Activated T-cell treated with anti-CD3 and anti-CD28 coated beads for 4 hours (primary cell): ENCODE measurements around the gene CHRD.
A peak's percentile ranks its signal among the peaks of the same experiment; 100 is the strongest.

Experiments
- DNase-seq: peaks from one replicate; pipeline ENCODE4 v3.0.0-alpha.2; 2020

CHRD gene

DNA sequence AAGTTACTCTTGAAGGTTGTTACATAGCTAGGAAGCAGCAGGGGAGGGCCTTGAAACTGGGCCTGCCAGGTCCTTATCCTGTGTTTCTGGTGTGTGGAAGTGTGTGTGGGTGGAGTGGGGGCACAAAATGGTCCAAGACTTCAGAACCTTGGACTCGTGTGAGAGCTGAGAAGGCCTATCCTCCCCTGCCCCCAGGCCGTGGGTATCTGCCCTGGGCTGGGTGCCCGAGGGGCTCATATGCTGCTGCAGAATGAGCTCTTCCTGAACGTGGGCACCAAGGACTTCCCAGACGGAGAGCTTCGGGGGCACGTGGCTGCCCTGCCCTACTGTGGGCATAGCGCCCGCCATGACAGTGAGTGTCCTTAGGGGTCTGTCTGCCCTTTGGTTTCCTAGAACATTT, 4.5 kb downstream of the CHRD start:
- no peak for DNase-seq

DNA sequence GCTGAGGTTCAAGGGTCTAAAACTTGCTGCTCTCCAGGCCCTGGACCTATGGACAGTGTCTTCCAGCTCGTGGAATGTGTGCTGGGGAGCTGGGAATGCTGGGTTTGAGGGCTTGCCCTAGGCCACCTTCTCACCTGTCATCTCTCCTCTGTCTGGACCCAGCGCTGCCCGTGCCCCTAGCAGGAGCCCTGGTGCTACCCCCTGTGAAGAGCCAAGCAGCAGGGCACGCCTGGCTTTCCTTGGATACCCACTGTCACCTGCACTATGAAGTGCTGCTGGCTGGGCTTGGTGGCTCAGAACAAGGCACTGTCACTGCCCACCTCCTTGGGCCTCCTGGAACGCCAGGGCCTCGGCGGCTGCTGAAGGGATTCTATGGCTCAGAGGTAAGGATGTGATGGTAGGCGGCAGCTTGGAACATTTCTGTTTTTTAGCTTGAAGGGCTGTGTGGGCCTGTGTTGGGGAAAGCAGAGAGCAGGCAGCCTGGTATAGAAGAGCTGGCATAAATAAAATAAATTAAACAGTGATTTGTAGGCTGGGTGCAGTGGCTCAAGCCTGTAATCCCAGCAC, 5.1 kb downstream of the CHRD start:
- no peak for DNase-seq

- DNase-seq: no peak
These were observed 6.4 kb downstream of the CHRD start for GRCh38 chr3:184386047-184386806.

- DNase-seq: no peak
These were observed 7.4 kb downstream of the CHRD start for GRCh38 chr3:184387174-184387714.

DNA sequence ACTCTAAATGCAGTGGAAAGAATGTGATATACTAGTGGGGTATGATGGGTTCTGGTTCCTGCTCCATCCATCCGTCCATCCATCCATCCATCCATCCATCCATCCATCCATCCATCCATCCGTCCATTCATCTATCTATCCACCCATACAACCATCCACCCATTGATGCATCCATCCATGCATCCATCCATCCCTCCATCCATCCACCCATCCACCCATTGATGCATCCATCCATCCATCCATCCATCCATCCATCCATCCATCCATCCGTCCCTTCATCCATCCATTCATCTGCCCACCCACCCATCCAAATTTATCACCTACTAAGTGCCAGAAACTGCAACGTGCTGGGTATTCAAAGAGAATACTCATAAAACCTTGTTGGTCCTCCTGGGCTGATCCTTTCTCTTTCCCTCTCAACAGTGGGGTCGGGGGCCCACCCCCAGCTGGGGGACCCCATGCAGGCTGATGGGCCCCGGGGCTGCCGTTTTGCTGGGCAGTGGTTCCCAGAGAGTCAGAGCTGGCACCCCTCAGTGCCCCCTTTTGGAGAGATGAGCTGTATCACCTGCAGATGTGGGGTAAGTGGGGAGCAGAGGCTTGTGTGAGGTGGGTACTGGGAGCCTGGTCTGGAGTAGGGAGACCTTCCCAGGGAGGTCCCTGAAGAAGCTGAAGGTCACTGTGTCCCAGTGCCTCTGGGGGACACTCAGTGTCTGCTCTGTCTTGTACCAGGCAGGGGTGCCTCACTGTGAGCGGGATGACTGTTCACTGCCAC, 8.5 kb downstream of the CHRD start:
- DNase-seq: no peak

- DNase-seq: no peak
These were observed 9.0 kb downstream of the CHRD start for GRCh38 chr3:184388936-184389230.

- DNase-seq: no peak
These were observed 9.5 kb downstream of the CHRD start for GRCh38 chr3:184389384-184389783.

GRCh38 chr3:184389935-184390528, 10.2 kb downstream of the CHRD start:
- DNase-seq: no peak

GRCh38 chr3:184391266-184391665, 11.4 kb downstream of the CHRD start:
- DNase-seq: no peak

- no peak for DNase-seq
These were observed 15.4 kb downstream of the CHRD start for GRCh38 chr3:184395320-184395660.

- no peak for DNase-seq
These were observed 19.6 kb downstream of the CHRD start for GRCh38 chr3:184399410-184399809.

- no peak for DNase-seq
These were observed 25.5 kb downstream of the CHRD start for GRCh38 chr3:184405075-184406030.

DNA sequence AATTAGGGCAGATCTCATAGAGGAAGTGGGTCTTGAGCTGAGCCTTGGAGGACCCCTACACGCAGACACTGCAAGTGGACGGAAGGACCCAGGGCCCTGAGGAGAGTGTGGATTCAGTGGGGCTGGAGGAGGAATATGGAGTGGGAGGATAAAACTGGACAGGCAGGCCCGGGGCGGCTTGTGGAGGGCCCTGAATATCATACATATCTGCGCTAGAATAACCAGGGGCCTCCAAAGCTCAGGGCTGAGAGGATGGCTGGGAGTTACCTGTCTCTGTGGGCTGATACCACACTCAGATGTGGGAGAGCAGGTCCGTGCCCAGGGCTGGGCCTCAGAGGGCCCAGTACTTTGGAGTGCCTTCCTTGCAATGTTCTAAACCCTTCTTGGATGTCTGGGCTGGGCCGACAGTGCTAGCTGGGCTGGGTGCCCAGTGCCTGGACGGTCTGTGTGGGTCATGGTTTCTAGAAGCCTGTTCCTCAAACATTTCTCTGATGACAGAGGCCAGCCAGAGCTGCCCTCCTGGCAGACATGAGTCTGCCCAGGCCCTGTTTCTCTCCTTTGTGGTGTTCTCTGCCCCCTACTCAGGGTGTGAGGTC, 29.6 kb downstream of the CHRD start:
- no peak for DNase-seq

DNA sequence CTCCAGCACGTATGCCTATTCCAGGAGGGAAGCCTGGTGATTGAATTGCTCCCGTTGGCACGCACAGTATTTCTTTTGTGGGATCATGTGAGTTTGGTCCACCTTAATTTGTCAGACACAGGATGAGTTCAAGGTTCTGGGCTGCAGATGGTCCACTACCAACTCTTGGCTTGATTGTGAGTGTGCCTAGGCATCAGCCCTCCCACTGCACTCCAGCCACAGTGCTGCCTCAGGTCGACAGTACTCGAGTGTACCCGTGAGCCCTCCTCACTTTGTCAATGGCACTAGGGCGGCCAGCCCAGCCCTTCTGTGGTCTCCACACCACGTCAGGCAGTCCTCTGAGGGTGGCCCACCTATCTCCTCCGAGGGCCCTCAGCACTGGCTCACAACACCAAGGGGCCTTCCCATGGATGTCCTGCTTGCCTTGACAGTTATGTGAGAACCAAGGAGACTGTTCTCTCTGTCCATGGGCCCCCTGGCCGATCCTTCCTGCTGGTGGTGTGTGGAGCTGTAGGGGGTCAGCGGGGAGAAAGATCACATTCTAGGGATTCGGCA, 30.2 kb downstream of the CHRD start:
- DNase-seq: no peak

DNA sequence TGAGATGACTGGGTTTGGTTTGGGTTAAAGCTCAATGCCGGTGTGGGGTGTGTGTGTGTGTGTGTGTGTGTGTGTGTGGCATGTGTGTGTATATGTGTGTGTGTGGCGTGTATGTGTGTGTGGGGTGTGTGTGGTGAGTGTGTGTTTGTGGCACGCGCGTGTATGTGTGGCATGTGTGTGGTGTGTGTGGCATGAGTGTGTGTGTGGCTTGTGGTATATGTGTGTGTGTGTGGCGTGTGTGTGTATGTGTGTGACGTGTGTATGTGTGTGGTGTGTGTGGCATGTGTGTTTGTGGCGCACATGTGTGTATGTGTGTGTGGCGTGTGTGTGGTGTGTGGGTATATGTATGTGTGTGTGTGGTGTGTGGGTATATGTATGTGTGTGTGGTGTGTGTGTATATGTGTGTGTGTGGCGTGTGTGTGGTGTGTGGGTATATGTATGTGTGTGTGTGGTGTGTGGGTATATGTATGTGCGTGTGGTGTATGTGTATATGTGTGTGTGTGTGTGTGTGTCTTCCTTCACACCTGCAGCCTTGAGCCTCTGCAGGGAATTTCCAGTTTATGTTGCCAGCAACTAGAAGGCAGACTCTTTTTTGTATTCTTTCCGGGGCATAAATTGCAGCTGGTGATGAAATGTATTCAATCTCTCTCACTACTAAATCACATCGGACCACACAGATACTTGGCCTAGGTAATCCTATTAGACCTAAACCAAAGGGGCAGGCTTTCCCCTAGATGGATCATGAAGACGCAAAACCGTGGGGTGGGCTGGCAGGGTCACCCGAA, 34.8 kb downstream of the CHRD start:
- DNase-seq: no peak

- DNase-seq: no peak
These were observed 35.3 kb downstream of the CHRD start for GRCh38 chr3:184415203-184415490.

DNA sequence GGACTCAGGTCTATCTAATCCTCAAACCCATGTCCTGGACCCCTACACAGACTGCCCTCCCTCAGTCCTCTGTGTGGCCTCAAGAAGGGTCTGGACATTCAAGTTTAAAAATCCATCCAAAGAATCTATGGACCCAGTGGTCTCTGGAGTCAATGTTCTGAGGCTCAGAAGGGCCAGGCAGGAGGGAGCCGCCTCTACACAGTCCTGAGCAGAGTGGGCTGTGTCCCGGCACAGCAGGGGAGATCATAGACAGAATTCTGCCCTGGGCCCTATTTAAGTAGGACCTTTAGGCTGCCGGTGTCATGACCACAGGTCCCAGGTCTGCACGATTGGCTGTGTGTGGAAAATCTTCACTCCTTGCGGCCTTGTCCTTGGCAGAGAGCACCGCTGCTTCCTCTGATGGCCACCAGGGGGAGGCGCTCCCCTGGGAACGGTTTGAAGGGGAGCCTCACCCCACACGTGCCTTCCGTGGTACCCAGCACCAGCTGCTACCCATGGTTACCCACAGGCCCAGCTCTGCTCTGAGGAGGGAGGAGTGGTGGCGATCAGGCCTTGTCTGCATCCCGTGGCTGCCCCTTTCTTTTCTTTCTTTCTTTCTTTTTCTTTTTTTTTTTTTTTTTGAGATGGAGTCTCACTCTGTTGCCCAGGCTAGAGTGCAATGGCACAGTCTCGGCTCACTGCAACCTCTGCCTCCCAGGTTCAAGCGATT, 37.9 kb downstream of the CHRD start:
- DNase-seq: peak; percentile 60

- no peak for DNase-seq
These were observed 39.3 kb downstream of the CHRD start for GRCh38 chr3:184419171-184419570.

DNA sequence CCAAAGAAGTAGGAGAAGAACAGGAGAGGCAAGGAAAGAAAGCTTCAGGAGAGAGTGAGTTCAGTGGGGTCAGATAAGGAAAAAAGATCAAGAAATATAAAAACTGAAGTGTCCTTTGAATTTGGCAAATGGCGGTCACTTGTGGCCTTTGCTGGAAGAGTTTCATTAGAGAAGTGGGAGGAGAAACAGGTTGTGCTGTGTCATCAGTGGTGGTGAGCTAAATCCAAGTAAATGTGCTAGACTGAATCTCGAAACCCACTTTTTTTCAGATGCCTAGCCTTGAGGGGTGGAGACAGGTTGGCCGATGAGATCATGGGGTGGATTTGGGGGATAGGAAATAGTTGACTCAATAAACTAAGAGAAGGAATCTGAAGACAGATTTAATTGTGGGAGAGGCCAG, 43.7 kb downstream of the CHRD start:
- no peak for DNase-seq

- DNase-seq: no peak
These were observed 46.9 kb downstream of the CHRD start for GRCh38 chr3:184426691-184427141.
